SK-N-SH (cell line): Measurements from ENCODE around the gene DPF3.

Experiments
- CTCF ChIP-seq: fragments of 200-600 bp; sonication (generic); IDR thresholded peaks from 2 replicates; pipeline ENCODE4 v1.6.1; 2017; ENCODE audit warnings: antibody characterized with exemption, mild to moderate bottlenecking, moderate library complexity
- ELF1 ChIP-seq: IDR thresholded peaks from 2 replicates; pipeline ENCODE4 v1.4.0; 2012
- EP300 ChIP-seq, 2 experiments: IDR thresholded peaks; 2 replicates each; pipeline versions ENCODE4 v1.4.0 to v1.6.1; 2012; ENCODE audit warnings: borderline replicate concordance in 1 of 2, low read depth in 1 of 2, low read length in 1 of 2
- FOXM1 ChIP-seq: IDR thresholded peaks from 2 replicates; pipeline ENCODE4 v1.4.0; 2012; ENCODE audit warnings: low read depth, mild to moderate bottlenecking
- MAX ChIP-seq: IDR thresholded peaks from 2 replicates; pipeline ENCODE4 v1.4.0; 2012; ENCODE audit warnings: low read depth
- POLR2AphosphoS5 ChIP-seq: IDR thresholded peaks from 2 replicates; pipeline ENCODE4 v1.6.1; 2012; ENCODE audit warnings: low read depth, low read length
- RCOR1 ChIP-seq: fragments of 150-350 bp; IDR thresholded peaks from 2 replicates; pipeline ENCODE4 v1.6.1; 2017; ENCODE audit warnings: antibody characterized with exemption, low read length
- SIN3A ChIP-seq: IDR thresholded peaks from 2 replicates; pipeline ENCODE4 v1.6.1; 2012; ENCODE audit warnings: low read depth, mild to moderate bottlenecking, low read length, moderate library complexity, borderline replicate concordance
- TCF12 ChIP-seq: IDR thresholded peaks from 2 replicates; pipeline ENCODE4 v1.4.0; 2012
- TEAD4 ChIP-seq: IDR thresholded peaks from 2 replicates; pipeline ENCODE4 v1.4.0; 2012; ENCODE audit warnings: mild to moderate bottlenecking, borderline replicate concordance; ENCODE audit not compliant: insufficient read depth
- YY1 ChIP-seq: IDR thresholded peaks from 2 replicates; pipeline ENCODE4 v1.4.0; 2012; ENCODE audit warnings: low read depth, mild to moderate bottlenecking

DNA sequence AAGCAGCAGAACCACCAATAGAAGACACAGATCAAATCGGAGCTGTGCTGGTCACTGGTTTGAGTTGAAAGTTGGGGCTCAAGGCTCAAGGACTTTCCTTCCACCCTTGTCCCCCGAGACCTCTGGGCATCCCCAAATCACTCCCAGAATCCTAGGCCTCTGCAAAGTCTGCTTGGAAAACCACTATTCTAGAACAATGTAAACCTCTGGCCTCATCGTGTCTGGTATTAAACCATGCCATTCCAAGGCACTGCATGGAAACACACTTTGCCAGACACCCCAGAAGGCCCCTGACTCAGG lies 288.0 kb downstream of the DPF3 start:
- TF ChIP-seq CTCF: no peak
- no peak for TF ChIP-seq TEAD4
- no peak for TF ChIP-seq ELF1
- no peak for TF ChIP-seq SIN3A
- no peak for TF ChIP-seq MAX
- no peak for TF ChIP-seq POLR2AphosphoS5
- TF ChIP-seq YY1: no peak
- no peak for TF ChIP-seq TCF12
- no peak for TF ChIP-seq EP300 (IDR thresholded peaks at IDR 0.05; ENCODE audit: borderline replicate concordance in 1 of 2, low read depth in 1 of 2, low read length in 1 of 2)
- TF ChIP-seq RCOR1: no peak
- no peak for TF ChIP-seq FOXM1
